GM03348 (cell line): ENCODE results near the gene WFDC12.

Experiments used
- DNase-seq: peaks from one replicate; pipeline ENCODE4 v3.0.0; 2012; ENCODE audit warnings: low spot score

WFDC12 gene

GRCh38 chr20:45090481-45090880, 33.8 kb downstream of the WFDC12 start:
- peak; percentile 52 for DNase-seq

- peak; percentile 71 for DNase-seq
Observed at GRCh38 chr20:45088247-45088646, 36.0 kb downstream of the WFDC12 start.

- peak; percentile 42 for DNase-seq
Observed at GRCh38 chr20:45087814-45088213, 36.5 kb downstream of the WFDC12 start.

GRCh38 chr20:45087097-45087790, 37.0 kb downstream of the WFDC12 start:
- DNase-seq: no peak

- DNase-seq: no peak
Observed at GRCh38 chr20:45085867-45086266, 38.4 kb downstream of the WFDC12 start.

- DNase-seq: no peak
Observed at GRCh38 chr20:45085289-45085688, 39.0 kb downstream of the WFDC12 start.

GRCh38 chr20:45083127-45083526, 41.1 kb downstream of the WFDC12 start:
- DNase-seq: no peak

GRCh38 chr20:45082468-45082867, 41.8 kb downstream of the WFDC12 start:
- DNase-seq: no peak

- DNase-seq: no peak
Observed at GRCh38 chr20:45080867-45081624, 43.2 kb downstream of the WFDC12 start.

GRCh38 chr20:45077559-45077958, 46.7 kb downstream of the WFDC12 start:
- DNase-seq: no peak
